H1 (cell line): ENCODE measurements around the gene CTIF. TPM values are rescaled to one million over a fixed set of nuclear protein-coding genes. Genes with fewer than 3 reads are reported as not detected.

ENCODE experiments used
- CTCF ChIA-PET: fragments of 300-600 bp; sonication (Branson Sonifier 250); formaldehyde crosslinking; loops from one replicate; lab custom pipeline; 2021; ENCODE audit not compliant: partially characterized antibody; lab: Charles Lee
- POLR2A ChIA-PET: fragments of 300-600 bp; sonication (Branson Sonifier 250); formaldehyde crosslinking; loops from one replicate; lab custom pipeline; 2021; ENCODE audit warnings: inconsistent platforms; ENCODE audit not compliant: partially characterized antibody; lab: Charles Lee
- DNase-seq, 2 experiments: peaks; one replicate each; pipeline versions ENCODE4 v3.0.0 to v3.0.0-alpha.2; 2010 to 2022; ENCODE audit warnings: low spot score in 2 of 2, low read depth in 1 of 2, mixed read lengths in 1 of 2
- FAIRE-seq: peaks from 2 replicates; lab custom pipeline; 2011; peaks lifted over from hg19 to GRCh38; lab: Jason Lieb, UNC
- H2AFZ ChIP-seq: 2 replicates; pipeline ENCODE4 v1.8.1; 2012; ENCODE audit warnings: low read length, inconsistent platforms
- H2AK5ac ChIP-seq: 2 replicates; pipeline ENCODE4 v1.6.1; 2013; ENCODE audit warnings: low read depth, low read length
- H2BK120ac ChIP-seq: replicated peaks from 2 replicates; pipeline ENCODE3; 2013; ENCODE audit warnings: low read depth, low read length, inconsistent platforms
- H2BK12ac ChIP-seq: 2 replicates; pipeline ENCODE4 v1.6.1; 2013; ENCODE audit warnings: low read depth, low read length
- H2BK15ac ChIP-seq: 2 replicates; pipeline ENCODE4 v1.6.1; 2013; ENCODE audit warnings: low read length
- H2BK20ac ChIP-seq: 2 replicates; pipeline ENCODE4 v1.6.1; 2013; ENCODE audit warnings: low read length
- H2BK5ac ChIP-seq: 2 replicates; pipeline ENCODE4 v1.6.1; 2013; ENCODE audit warnings: low read depth, low read length
- H3K14ac ChIP-seq: 2 replicates; pipeline ENCODE4 v1.6.1; 2013; ENCODE audit warnings: inconsistent platforms; ENCODE audit not compliant: insufficient read length
- H3K18ac ChIP-seq: 2 replicates; pipeline ENCODE4 v1.6.1; 2013; ENCODE audit warnings: low read length; ENCODE audit errors: extremely low read depth
- H3K23ac ChIP-seq: 2 replicates; pipeline ENCODE4 v1.6.1; 2013; ENCODE audit warnings: inconsistent platforms; ENCODE audit not compliant: insufficient read length
- H3K23me2 ChIP-seq: 2 replicates; pipeline ENCODE4 v1.6.1; 2013; ENCODE audit warnings: low read depth, low read length
- H3K27ac ChIP-seq: 2 replicates; pipeline ENCODE4 v1.6.1; 2011; ENCODE audit warnings: low read depth, low read length, inconsistent platforms
- H3K27me3 ChIP-seq, 4 experiments: replicated peaks in 1 of 4; 1 replicate in 1 of 4; 2 replicates in 3 of 4; pipeline versions ENCODE4 v1.6.1 to v1.8.1; 2011 to 2013; ENCODE audit warnings: low read length in 3 of 4, mild to moderate bottlenecking in 3 of 4, inconsistent platforms in 2 of 4, mixed read lengths in 2 of 4, moderate library complexity in 1 of 4; ENCODE audit not compliant: control insufficient read depth in 3 of 4, insufficient read depth in 3 of 4; ENCODE audit errors: extremely low read depth in 1 of 4
- H3K36me3 ChIP-seq, 4 experiments: 2 replicates each; pipeline versions ENCODE4 v1.6.1 to v1.8.1; 2011 to 2013; ENCODE audit warnings: mild to moderate bottlenecking in 4 of 4, low read length in 3 of 4, moderate library complexity in 2 of 4, control low read depth in 1 of 4, inconsistent platforms in 1 of 4; ENCODE audit not compliant: insufficient read depth in 4 of 4, control insufficient read depth in 2 of 4
- H3K4ac ChIP-seq: replicated peaks from 2 replicates; pipeline ENCODE3; 2013; ENCODE audit warnings: low read length, low read depth, mixed read lengths, inconsistent platforms; ENCODE audit not compliant: insufficient read length
- H3K4me1 ChIP-seq, 4 experiments: replicated peaks in 1 of 4; 1 replicate in 1 of 4; 2 replicates in 3 of 4; pipeline versions ENCODE4 v1.6.1 to v1.8.1; 2011 to 2013; ENCODE audit warnings: low read length in 3 of 4, inconsistent platforms in 2 of 4, mixed read lengths in 1 of 4; ENCODE audit not compliant: insufficient read depth in 4 of 4, control insufficient read depth in 3 of 4
- H3K4me2 ChIP-seq, 2 experiments: 2 replicates each; pipeline versions ENCODE4 v1.6.1 to v1.8.1; 2011 to 2013; ENCODE audit warnings: low read depth in 2 of 2, low read length in 2 of 2, control low read depth in 1 of 2, inconsistent platforms in 1 of 2, mild to moderate bottlenecking in 1 of 2; ENCODE audit not compliant: insufficient read depth in 1 of 2
- H3K4me3 ChIP-seq, 4 experiments: fragments of 200-600, 300-600 bp in 1 of 4; sonication (generic), shearing (Covaris generic), sonication (Bioruptor Twin) in 1 of 4; 2 replicates each; pipeline versions ENCODE4 v1.5.1 to v1.8.1; 2011 to 2016; ENCODE audit warnings: low read length in 4 of 4, low read depth in 3 of 4, control low read depth in 2 of 4, inconsistent platforms in 2 of 4, mild to moderate bottlenecking in 2 of 4, mixed read lengths in 1 of 4, moderate library complexity in 1 of 4; ENCODE audit not compliant: insufficient read depth in 2 of 4; ENCODE audit errors: extremely low read depth in 1 of 4
- H3K56ac ChIP-seq: replicated peaks from 2 replicates; pipeline ENCODE3; 2013; ENCODE audit warnings: low read depth, mild to moderate bottlenecking, mixed read lengths, low read length, inconsistent platforms; ENCODE audit not compliant: insufficient read length
- H3K79me1 ChIP-seq: 2 replicates; pipeline ENCODE4 v1.6.1; 2013; ENCODE audit warnings: low read depth, low read length, control low read depth
- H3K79me2 ChIP-seq, 2 experiments: 2 replicates each; pipeline versions ENCODE4 v1.6.1 to v1.8.1; 2012 to 2013; ENCODE audit warnings: low read length in 2 of 2, mild to moderate bottlenecking in 2 of 2, inconsistent platforms in 1 of 2; ENCODE audit not compliant: insufficient read depth in 2 of 2, control insufficient read depth in 1 of 2
- H3K9ac ChIP-seq, 4 experiments: replicated peaks in 1 of 4; 1 replicate in 1 of 4; 2 replicates in 3 of 4; pipeline versions ENCODE4 v1.6.1 to v1.8.1; 2011 to 2013; ENCODE audit warnings: low read depth in 3 of 4, low read length in 3 of 4, control low read depth in 2 of 4, mild to moderate bottlenecking in 2 of 4, moderate library complexity in 2 of 4, inconsistent platforms in 1 of 4; ENCODE audit errors: extremely low read depth in 1 of 4
- H3K9me3 ChIP-seq, 2 experiments: 2 replicates each; pipeline versions ENCODE4 v1.6.1 to v1.8.1; 2012 to 2013; ENCODE audit warnings: mild to moderate bottlenecking in 2 of 2, moderate library complexity in 2 of 2, control low read depth in 1 of 2, inconsistent platforms in 1 of 2, low read depth in 1 of 2, low read length in 1 of 2, mixed read lengths in 1 of 2; ENCODE audit not compliant: insufficient read depth in 2 of 2
- H4K20me1 ChIP-seq, 2 experiments: replicated peaks in 1 of 2; 2 replicates each; pipeline versions ENCODE3 to v1.8.1; 2011 to 2013; ENCODE audit warnings: inconsistent platforms in 2 of 2, low read length in 2 of 2, mild to moderate bottlenecking in 1 of 2; ENCODE audit not compliant: insufficient read depth in 2 of 2, control insufficient read depth in 1 of 2
- H4K5ac ChIP-seq: 2 replicates; pipeline ENCODE4 v1.6.1; 2013; ENCODE audit warnings: low read length, low read depth, mixed read lengths, inconsistent platforms; ENCODE audit not compliant: insufficient read length
- H4K8ac ChIP-seq: 2 replicates; pipeline ENCODE4 v1.8.0; 2013; ENCODE audit warnings: mild to moderate bottlenecking, moderate library complexity, low read length, inconsistent platforms; ENCODE audit not compliant: insufficient read depth; ENCODE audit errors: extremely low read depth
- H4K91ac ChIP-seq: replicated peaks from 2 replicates; pipeline ENCODE3; 2013; ENCODE audit warnings: low read length, mixed read lengths, inconsistent platforms; ENCODE audit not compliant: insufficient read length
- BRCA1 ChIP-seq: IDR thresholded peaks from 2 replicates; pipeline ENCODE4 v1.6.1; 2012; ENCODE audit warnings: low read depth, low read length, improper control_type of control experiment
- CBX8 ChIP-seq: fragments of 300-800, 300-1000 bp; sonication (generic); IDR thresholded peaks from 2 replicates; pipeline ENCODE4 v1.7.1; 2016; ENCODE audit warnings: low read depth, low read length, borderline replicate concordance
- SAP30 ChIP-seq: fragments of 300-600 bp; sonication (generic); IDR thresholded peaks from 2 replicates; pipeline ENCODE4 v1.7.1; 2012; ENCODE audit warnings: low read length, moderate library complexity, mild to moderate bottlenecking, inconsistent platforms; ENCODE audit not compliant: insufficient read depth, insufficient replicate concordance
- WGBS, 2 experiments: shearing (Covaris generic) in 1 of 2; methylation state at CpG; one replicate each; pipeline versions ENCODE4 v1.1.6 to v1.1.7; 2013 to 2015; ENCODE audit warnings: low lambda C conversion rate in 2 of 2, mixed read lengths in 2 of 2, inconsistent platforms in 1 of 2, low coverage in 1 of 2, missing lambda C conversion rate in 1 of 2; ENCODE audit not compliant: insufficient replicate concordance in 2 of 2, insufficient coverage in 1 of 2, insufficient read length in 1 of 2; ENCODE audit errors: extremely low coverage in 1 of 2, missing lambda C conversion rate in 1 of 2; 5-methylcytosine and 5-hydroxymethylcytosine counted together
- polyA plus RNA-seq, 7 experiments: library from polyadenylated mRNA; depleted of rRNA in 3 of 7; stranded (reverse) in 5 of 7; unstranded in 2 of 7; fragments of >200 nt in 5 of 7; fragments of 200-250 nt in 2 of 7; gene quantifications; 1 replicate in 5 of 7; 2 replicates in 1 of 7; 4 replicates in 1 of 7; pipeline versions ENCODE4 v1.2.1 to v1.2.3, GENCODE V29; 2011 to 2013; ENCODE audit warnings: missing spikeins in 2 of 7, mixed read lengths in 2 of 7
- total RNA-seq: library from RNA; stranded (reverse); fragmentation: NEBNext Ultra II Directional; extraction: Animal tissue kit (Norgen Biotek cat#: 25700); gene quantifications from 2 replicates; pipeline ENCODE4 v1.2.1, GENCODE V29; 2021

CTIF gene
- total and polyA plus RNA-seq, 2 of the 8 experiments (the other 6 are each of a cell fraction or from before 2014, with no cell fraction given): 9.0 to 17.8 TPM

DNA sequence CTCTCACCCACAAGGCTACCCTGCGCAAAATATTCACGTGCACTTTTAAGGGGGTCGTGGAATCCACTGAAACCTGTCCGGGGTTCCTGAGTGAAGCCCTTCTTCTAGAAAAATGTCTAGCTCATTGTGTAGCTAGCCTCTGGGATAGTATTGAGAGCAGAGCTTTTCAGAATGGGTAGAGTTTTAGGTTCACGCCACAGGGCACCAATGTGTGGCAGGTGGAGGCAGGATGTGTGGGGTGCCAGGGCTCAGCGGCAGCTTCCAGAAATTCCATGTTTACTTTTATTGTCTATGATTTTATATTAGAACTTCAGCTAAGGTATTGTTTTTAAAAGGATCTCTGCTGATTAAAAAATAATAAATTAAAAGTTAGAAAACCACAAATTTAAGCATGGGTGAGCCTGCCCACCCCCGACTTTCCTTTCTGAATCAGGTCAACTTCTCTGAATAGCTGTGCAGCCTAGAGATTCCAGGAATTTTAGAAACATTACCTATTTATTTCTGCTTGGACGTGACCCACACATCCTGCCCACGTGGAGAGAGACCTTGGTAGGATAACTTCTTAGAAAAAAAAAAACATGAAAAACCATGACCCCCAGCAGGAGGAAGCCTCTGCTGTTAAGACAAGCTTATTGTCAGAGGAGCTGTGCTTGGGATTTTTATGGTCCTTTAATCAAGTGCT is 163.7 kb downstream of the CTIF start:
- WGBS, 2 experiments: 93% methylated on average over 9 of the region's 9 CpGs; no CpG with 5 or more reads in 1 of the 2 experiments
- TF ChIP-seq BRCA1 (no peak), CBX8 (no peak), SAP30 (no peak)

More for the DNA sequence above, 163.7 kb downstream of the CTIF start:
- no peak overlapping the region for H3K9ac ChIP-seq
- H3K4me3 ChIP-seq: no peak overlapping the region
- DNase-seq (no peak), FAIRE-seq (no peak)
- H4K5ac ChIP-seq: no peak overlapping the region
- H4K20me1 ChIP-seq: no peaks in the 10 kb centered on the region
- H4K8ac ChIP-seq: no peak overlapping the region
- no peak overlapping the region for H3K27ac ChIP-seq
- no peak overlapping the region for H3K18ac ChIP-seq
- H2BK15ac ChIP-seq: no peak overlapping the region
- H2BK5ac ChIP-seq: no peak overlapping the region
- ChIA-PET CTCF (interaction anchor here (0.9 to 1.8 kb wide), 6 partner anchors 9 to 339 kb away, joined by 3 to 11 read pairs (median 4); no protein-coding TSS in a partner anchor), POLR2A (no interaction called here)
- no peak overlapping the region for H3K56ac ChIP-seq
- no peak overlapping the region for H4K91ac ChIP-seq
- no peak overlapping the region for H3K4me2 ChIP-seq
- no peak overlapping the region for H3K14ac ChIP-seq
- no peaks in the 10 kb centered on the region for H3K23me2 ChIP-seq
- H2BK12ac ChIP-seq: no peak overlapping the region
- no peak overlapping the region for H2AK5ac ChIP-seq
- H3K4ac ChIP-seq: no peak overlapping the region
- no peak overlapping the region for H3K23ac ChIP-seq
- no peaks in the 10 kb centered on the region for H3K9me3 ChIP-seq
- no peaks in the 10 kb centered on the region for H3K4me1 ChIP-seq
- H3K27me3 ChIP-seq: no peaks in the 10 kb centered on the region
- no peaks in the 10 kb centered on the region; the same call in 1 of the 2 replicates for H3K79me1 ChIP-seq
- H3K79me2 ChIP-seq: no peaks in the 10 kb centered on the region
- no peak overlapping the region for H2BK20ac ChIP-seq
- H3K36me3 ChIP-seq: no peaks in the 10 kb centered on the region
- no peak overlapping the region for H2AFZ ChIP-seq
- H2BK120ac ChIP-seq: no peak overlapping the region
